NCI-H128 (cell line): Measurements from ENCODE around the gene CLEC2B.
"Not testable (repeated sequence)": the region's sequence is repeated elsewhere in the genome, so short reads cannot be mapped to it uniquely, and the experiment has no call there.

Experiments
- DNase-seq: peaks from one replicate; lab custom pipeline; 2025; ENCODE audit not compliant: unreplicated experiment; lab: John Stamatoyannopoulos, UW

Gene CLEC2B

GRCh38 chr12:9869307-9870161, at the start of gene CLEC2B:
TSS of gene CLEC2B (minus strand) at chr12:9869354.
- DNase-seq, result no peak

GRCh38 chr12:9911708-9912107, 42.6 kb upstream of the CLEC2B start:
- no peak for DNase-seq

- no peak for DNase-seq
Observed at GRCh38 chr12:9910716-9911421, 41.7 kb upstream of the CLEC2B start.

GRCh38 chr12:9909724-9910123, 40.6 kb upstream of the CLEC2B start:
- DNase-seq, result no peak

- no peak for DNase-seq
Observed at GRCh38 chr12:9908350-9908749, 39.2 kb upstream of the CLEC2B start.

GRCh38 chr12:9907769-9908168, 38.6 kb upstream of the CLEC2B start:
- DNase-seq, result no peak

DNA sequence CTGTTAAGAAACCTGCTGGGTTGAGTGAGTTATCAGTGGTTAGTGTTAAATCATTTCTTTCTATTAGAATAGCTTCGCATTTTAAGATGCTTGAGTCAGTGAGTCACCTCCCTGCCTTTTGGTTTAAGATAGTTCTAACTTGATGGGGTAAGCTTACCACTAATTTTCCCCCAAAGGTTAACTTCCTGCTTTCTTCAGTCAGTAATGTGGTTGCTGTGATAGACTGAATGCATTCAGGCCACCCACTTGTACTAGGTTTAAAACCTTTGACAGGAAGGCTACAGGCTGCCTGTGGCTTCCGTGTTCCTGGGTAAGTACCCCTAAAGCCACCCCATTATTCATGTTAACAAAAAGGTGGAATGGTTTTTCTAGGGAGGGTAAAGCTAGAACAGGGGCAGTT, 37.7 kb upstream of the CLEC2B start:
- no peak for DNase-seq

GRCh38 chr12:9902539-9903228, 33.5 kb upstream of the CLEC2B start:
- no peak for DNase-seq

DNA sequence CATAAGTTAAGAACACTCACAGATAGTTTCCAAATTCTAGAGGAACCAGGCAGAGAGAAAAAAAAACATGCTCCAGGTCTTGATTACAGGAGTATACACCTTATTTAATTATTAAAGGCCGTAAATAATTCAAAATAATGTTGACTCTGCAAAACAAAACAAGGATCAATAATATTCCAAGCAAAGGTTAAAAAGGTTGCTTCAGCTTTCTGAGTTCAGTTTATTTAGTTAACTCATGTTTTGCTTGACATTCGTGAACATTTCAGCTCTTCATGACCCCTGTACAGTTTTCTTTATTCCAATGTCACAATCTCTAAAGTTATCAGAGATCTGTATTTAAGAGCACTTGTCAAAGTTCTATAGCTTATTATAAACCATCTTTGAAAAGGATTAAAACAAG, 31.8 kb upstream of the CLEC2B start:
- no peak for DNase-seq

- no peak for DNase-seq
Observed at GRCh38 chr12:9899209-9899608, 30.1 kb upstream of the CLEC2B start.

GRCh38 chr12:9897535-9897934, 28.4 kb upstream of the CLEC2B start:
- no peak for DNase-seq

GRCh38 chr12:9895215-9895971, 26.2 kb upstream of the CLEC2B start:
- no peak for DNase-seq

- DNase-seq, result no peak
Observed at GRCh38 chr12:9888665-9889273, 19.6 kb upstream of the CLEC2B start.

GRCh38 chr12:9883175-9883574, 14.0 kb upstream of the CLEC2B start:
- DNase-seq, result no peak

GRCh38 chr12:9881988-9882387, 12.8 kb upstream of the CLEC2B start:
- DNase-seq, result no peak

- DNase-seq, result no peak
Observed at GRCh38 chr12:9881246-9881645, 12.1 kb upstream of the CLEC2B start, which contains the start of gene KLRF2. TSS of gene KLRF2 (plus strand) at chr12:9881489. CDS start at chr12:9881596, 107 bp downstream.

DNA sequence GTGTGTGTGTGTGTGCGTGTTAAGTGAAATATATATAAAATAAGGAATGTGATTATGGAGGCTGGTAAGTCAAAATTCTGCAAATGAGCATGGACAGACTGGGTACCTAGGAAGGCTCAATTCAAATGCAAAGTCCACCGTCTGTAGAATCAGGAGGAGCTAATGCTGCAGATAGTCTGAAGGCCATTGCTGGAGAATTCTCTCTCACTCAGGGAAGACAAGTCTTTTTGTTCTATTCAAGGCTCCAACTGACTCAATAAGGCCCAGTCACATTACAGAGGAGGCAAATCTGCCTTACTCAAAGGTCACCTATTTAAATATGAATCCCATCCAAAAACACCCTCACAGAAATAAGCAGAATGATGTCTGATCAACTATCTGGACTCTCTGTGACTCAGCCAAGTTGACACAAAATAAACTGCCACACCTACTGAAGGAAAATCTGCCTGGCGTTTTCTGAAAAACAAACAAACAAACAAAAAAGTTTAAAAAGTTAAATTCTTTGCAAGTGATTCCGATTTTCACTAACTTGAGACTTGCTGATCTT, 11.5 kb upstream of the CLEC2B start:
- no peak for DNase-seq

- DNase-seq, result not testable (repeated sequence)
Observed at GRCh38 chr12:9876120-9876519, 7.0 kb upstream of the CLEC2B start.

DNA sequence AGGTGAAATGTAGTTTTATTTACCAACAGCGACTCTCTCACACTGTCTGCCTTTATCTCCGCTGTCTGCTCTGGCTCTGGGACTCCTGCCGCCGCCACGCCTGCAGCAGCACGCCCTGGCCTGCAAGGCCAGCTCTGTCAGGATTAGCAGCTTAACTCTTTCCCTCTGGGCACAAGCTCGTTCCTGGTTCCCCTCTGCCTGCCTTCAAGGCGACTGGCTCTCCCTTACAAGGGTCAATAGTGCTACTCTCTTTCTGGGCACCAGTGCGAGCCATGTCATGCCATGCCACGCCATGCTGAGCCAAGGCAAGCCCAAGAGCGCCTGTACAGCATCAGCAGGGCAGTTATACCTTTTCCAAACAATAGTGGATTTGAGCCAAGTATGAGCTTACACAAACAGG, 3.6 kb upstream of the CLEC2B start:
- DNase-seq, result no peak

DNA sequence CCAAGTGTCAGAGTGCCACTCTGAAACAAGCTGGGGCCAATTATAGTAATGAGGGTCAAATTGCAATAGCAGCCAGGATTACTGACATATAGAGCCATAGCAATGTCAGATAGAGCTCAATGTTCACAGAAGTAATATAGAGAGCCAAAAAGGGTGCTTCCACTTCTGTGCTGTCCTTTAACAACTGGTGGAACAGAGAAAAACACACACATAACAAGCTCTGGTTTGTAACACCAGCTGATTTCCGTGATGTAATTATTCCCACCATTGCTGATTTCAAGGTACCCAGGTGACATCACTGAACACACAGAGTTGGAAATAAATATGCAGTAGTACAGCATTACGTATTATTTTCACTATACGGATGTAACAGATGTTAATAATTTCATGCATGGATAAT, 3.0 kb upstream of the CLEC2B start:
- DNase-seq, result no peak
